GM12872 (cell line): ENCODE data around the gene ACAA2.

Source experiments
- TF ChIP-seq, protein P1 (sequence below): IDR thresholded peaks from 3 replicates; pipeline ENCODE4 v1.5.1; 2011; ENCODE audit warnings: low read depth, mild to moderate bottlenecking, low read length, moderate library complexity; ENCODE audit not compliant: insufficient read depth

Gene ACAA2

DNA sequence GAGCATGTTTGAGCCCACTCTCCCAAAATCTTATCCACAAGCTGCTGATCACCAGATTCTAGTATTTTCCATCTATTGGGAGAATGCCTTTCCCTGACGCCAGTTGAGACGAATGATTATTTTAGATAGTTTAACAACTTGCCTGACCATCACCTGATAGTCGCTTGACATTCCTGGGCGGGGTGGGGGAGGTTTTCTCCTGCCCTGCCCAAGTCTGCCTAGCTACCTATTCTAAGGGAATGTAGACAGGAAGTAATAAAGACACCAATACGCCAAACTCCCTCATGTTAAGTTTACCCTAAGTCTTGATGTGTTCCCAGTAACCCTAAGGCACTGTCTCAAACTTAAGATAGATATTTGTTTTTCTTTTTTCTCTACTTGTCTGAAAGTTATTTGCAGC is 4.6 kb upstream of the ACAA2 start:
- TF ChIP-seq, protein P1, sequence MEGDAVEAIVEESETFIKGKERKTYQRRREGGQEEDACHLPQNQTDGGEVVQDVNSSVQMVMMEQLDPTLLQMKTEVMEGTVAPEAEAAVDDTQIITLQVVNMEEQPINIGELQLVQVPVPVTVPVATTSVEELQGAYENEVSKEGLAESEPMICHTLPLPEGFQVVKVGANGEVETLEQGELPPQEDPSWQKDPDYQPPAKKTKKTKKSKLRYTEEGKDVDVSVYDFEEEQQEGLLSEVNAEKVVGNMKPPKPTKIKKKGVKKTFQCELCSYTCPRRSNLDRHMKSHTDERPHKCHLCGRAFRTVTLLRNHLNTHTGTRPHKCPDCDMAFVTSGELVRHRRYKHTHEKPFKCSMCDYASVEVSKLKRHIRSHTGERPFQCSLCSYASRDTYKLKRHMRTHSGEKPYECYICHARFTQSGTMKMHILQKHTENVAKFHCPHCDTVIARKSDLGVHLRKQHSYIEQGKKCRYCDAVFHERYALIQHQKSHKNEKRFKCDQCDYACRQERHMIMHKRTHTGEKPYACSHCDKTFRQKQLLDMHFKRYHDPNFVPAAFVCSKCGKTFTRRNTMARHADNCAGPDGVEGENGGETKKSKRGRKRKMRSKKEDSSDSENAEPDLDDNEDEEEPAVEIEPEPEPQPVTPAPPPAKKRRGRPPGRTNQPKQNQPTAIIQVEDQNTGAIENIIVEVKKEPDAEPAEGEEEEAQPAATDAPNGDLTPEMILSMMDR, result no peak

DNA sequence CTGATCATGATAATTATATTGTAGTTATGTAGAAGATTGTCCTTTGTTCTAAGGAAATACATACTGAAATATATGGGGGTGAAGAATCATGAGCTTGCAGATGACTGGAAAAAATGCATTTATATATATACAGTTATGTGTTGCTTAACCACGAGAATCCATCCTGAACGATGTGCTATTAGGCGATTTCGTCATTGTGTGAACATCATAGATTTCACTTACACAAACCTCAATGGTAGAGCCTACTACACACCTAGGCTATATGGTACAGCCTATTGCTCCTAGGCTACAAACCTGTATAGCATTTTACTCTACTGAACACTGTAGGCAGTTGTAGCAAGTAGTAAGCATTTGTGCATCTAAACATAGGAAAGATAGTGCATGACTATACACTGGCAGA is 2.6 kb upstream of the ACAA2 start:
- TF ChIP-seq, protein P1, result no peak

DNA sequence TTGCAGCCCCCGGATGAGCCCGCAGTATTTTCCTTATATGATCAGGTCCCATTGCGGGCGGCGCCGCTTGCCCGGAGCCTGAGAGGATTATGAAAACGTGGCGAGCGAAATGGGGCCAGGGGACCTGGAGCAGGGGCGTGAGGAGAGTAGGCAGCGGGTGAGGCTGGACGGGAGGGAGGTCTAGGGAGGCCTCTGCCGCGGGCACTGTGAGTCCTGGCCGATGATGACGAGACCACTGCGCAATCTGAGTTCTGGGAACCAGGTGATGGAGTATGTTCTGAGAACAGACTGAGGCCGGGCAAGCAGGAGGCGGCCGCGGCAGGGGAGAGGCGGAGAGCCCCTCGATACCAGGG is 790 bp upstream of the ACAA2 start:
- TF ChIP-seq, protein P1, result no peak

DNA sequence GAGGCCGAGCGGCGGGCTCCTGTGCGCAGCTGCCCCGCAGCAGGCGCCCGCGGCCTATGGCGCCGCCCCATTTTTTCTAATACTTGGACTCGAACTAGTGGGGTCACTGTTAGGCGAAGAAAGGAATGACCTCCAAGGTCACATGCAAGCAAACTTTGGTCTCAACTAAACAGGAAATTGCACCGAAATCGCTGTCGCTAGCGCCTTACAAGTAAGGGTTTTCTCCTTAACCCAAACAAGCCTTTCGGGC is 339 bp downstream of the ACAA2 start:
- TF ChIP-seq, protein P1, result no peak

DNA sequence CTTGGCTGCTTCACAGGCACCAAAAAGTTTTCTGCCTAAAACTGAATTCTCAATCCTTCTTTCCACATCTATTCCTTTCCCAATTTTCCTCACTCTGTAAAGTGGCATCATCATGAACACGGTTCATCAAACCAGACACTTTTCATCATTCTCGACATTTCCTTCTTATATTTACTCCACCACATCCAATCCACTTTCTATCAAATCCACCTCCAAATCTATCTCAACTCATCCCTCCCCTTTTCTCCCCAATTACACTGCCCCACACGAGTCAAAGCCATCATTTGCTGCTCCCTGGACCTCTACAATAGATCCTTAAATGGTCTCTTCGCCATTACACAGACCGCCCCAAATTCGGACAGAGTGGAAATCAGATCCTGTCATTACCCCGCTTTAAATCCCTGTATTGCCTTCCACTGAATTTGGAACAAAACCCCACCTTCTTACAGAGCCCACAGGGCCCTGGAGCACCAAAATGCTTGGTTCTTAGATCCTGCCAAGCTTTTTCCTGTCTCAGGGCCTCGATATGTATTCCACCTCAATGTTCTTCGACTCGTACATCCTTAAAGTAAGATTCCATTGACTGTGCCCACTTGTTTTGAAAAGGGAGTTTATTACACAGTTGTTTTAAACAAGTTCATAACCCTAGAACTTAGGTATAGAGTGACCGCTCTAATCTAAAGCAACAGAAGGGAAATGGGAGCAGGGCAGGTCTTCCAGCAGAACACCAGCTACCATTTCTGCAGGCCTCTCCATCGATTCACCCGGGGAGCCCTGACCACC is 856 bp downstream of the ACAA2 start:
- TF ChIP-seq, protein P1, result no peak

DNA sequence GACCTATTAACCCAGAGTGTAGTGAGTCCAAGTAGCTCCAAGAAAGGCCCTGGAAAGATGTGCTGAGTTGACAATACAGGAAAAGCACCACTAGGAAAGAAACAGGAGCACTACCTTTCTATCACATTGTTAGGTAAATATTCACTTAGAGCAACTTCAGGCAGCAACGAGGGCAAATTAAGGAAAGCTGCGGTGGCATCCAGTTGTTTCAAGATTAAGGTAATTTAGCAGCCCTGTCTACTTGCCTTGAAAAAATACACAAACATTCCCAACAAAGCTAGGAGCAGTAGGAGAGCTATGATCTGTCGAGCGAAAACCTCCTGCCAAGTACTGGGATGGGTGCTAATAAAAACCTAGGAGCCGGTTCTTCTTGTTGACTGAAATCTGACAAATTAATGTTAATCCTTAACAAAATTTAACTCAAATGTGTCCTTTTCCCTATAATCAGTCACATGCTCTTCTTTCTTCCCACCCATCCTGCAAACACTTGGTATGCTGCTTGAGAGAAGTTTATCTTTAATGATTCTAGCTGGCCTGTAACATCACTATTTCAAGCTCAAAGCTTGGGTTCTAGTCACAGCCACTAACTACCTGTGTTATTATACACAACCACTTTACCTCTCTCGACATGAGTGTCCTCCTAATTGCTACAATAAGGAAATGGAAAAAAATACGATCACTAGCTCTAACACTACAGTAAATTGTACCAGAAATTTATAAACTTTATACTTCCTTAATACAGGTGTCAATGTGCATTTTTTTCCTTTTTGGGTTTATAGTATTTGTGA is 2.0 kb downstream of the ACAA2 start:
- TF ChIP-seq, protein P1, result no peak

DNA sequence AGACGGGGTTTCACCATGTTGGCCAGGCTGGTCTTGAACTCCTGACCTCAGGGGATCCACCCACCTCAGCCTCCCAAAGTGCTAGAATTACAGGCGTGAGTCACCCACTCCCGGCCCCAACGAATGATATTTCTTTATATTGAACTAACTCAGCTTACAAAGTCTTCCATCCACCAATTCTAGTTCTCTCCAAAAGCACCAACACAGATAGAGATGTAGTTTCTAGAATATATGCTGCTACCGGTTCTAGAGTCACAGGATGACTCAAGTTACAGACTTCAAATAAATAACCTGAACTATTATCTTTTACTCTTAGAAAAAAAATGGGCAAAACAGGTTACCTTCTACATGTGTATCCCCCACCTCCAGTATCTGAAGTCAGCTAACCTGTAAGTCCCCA is 9.2 kb downstream of the ACAA2 start:
- TF ChIP-seq, protein P1, result no peak
